Measurements from ENCODE around the gene LEUTX. TPM values are rescaled to one million over a fixed set of nuclear protein-coding genes. Genes with fewer than 3 reads are reported as not detected.
"Not testable (repeated sequence)": the region's sequence is repeated elsewhere in the genome, so short reads cannot be mapped to it uniquely, and the experiment has no call there.

Gene LEUTX
- total RNA-seq, 1 donor from 2014 or later, result not detected

DNA sequence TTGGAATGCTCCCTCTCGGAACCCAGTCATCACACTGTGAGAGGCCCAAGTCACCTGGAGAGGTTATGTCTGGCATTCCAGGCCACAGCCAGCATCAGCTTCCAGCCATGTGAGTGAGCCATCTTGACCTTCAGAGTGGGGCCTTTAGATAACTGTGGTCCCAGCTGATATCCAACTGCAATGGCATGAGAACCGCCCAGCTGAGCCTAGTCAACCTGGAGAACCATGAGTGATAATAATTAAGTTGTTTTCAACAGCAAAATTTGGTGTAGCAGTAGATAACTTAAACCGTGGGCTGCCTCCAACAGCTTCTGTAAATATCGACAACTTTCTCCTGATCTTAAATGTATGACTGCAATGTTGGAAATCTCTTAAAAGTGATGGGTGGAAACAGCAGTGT lies 30.7 kb downstream of the LEUTX start:
- Histone ChIP-seq H3K27me3 (ENCODE audit: low read depth) (no peaks in the 10 kb centered on the region), H3K36me3 (no peaks in the 10 kb centered on the region), H3K4me3 (no peak overlapping the region), H3K9me3 (no peaks in the 10 kb centered on the region), H3K27ac (no peak overlapping the region), H3K4me1 (no peaks in the 10 kb centered on the region)
- intact Hi-C loops (cut with DNase I), result no loop called here
- DNase-seq (no peak), ATAC-seq (no peak)
- TF ChIP-seq, protein P1, sequence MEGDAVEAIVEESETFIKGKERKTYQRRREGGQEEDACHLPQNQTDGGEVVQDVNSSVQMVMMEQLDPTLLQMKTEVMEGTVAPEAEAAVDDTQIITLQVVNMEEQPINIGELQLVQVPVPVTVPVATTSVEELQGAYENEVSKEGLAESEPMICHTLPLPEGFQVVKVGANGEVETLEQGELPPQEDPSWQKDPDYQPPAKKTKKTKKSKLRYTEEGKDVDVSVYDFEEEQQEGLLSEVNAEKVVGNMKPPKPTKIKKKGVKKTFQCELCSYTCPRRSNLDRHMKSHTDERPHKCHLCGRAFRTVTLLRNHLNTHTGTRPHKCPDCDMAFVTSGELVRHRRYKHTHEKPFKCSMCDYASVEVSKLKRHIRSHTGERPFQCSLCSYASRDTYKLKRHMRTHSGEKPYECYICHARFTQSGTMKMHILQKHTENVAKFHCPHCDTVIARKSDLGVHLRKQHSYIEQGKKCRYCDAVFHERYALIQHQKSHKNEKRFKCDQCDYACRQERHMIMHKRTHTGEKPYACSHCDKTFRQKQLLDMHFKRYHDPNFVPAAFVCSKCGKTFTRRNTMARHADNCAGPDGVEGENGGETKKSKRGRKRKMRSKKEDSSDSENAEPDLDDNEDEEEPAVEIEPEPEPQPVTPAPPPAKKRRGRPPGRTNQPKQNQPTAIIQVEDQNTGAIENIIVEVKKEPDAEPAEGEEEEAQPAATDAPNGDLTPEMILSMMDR (IDR thresholded peaks at IDR 0.05), result no peak

DNA sequence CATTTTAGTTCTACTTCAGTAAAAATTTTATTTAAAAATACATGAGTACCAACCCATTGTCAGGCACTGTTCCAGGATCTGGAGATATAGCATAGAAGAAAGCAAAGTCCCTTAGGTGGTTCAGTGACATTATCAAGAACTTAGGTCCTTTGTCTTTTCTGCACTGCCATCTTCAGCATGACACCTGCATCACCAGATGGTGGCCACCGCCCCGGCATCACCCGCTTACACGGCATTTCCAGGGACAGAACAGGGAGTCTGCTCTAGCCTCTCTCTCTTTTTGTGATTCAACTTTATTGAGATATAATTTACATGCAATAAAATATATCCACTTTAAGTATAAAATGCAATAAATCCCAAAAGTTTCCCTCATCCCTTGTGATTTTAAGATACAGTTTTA lies 31.8 kb downstream of the LEUTX start:
- TF ChIP-seq, protein P1 (IDR thresholded peaks at IDR 0.05), result no peak
- DNase-seq (no peak), ATAC-seq (no peak)
- Histone ChIP-seq H3K4me3 (no peak overlapping the region), H3K9me3 (no peaks in the 10 kb centered on the region), H3K4me1 (no peaks in the 10 kb centered on the region), H3K36me3 (no peaks in the 10 kb centered on the region), H3K27ac (no peak overlapping the region), H3K27me3 (ENCODE audit: low read depth) (no peaks in the 10 kb centered on the region)
- intact Hi-C loops (cut with DNase I), result no loop called here

DNA sequence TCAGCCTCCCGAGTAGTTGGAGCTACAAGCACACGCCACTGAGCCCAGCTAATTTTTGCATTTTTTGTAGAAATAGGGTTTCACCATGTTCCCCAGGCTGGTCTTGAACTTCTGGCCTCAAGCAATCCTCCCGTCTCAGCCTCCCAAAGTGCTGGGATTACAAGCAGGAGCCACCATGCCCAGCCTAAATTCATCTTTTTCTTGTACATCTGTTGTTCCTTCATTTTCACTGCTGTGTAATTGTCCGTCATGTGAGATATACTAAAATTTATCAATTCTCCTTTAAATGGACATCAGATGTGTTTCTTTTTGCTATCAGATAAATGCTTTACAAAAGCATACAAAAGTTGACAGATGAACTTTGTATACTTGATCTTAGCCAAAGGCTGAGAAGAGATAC lies 32.4 kb downstream of the LEUTX start:
- TF ChIP-seq, protein P1 (IDR thresholded peaks at IDR 0.05), result no peak
- Histone ChIP-seq H3K27me3 (ENCODE audit: low read depth) (no peaks in the 10 kb centered on the region), H3K9me3 (no peaks in the 10 kb centered on the region), H3K4me1 (no peaks in the 10 kb centered on the region), H3K36me3 (peaks cover 1% of the 10 kb centered on the region), H3K4me3 (no peak overlapping the region), H3K27ac (no peak overlapping the region)
- intact Hi-C loops (cut with DNase I), result no loop called here
- DNase-seq (no peak), ATAC-seq (no peak)

DNA sequence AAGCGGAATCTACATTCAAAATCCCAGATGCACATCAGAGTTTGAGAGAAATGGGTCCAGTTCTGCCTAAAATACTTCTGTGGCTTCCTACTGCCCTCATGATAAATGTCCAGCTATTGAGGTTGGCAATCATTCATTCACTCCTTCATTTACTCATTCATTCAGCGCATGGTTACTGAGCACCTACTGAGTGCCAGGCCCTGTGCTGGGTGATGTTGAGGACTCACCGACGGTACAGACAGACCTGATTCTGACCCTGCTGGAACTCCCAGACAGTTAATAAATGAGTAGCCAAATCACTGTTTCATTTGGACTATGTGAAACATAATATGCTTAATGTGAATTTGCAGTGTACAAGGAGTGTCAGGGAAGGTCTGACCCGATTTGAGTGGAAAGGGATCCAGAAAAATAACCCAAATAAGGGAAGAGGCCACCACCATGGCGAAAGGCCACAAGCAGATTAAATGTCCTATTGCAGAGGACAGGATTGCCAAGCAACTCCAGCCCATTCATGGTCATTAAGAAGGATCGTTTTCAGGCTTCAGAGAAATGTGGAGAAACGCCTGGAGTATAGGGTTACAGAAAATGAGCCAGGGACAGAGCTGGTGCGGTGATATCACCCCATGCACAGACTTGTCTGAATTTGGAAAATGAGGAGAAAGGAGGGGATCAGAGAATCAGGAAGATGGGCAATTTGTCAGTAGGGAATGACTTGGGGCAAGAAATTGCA lies 34.8 kb downstream of the LEUTX start:
- Histone ChIP-seq H3K9me3 (no peaks in the 10 kb centered on the region), H3K27me3 (ENCODE audit: low read depth) (no peaks in the 10 kb centered on the region), H3K27ac (no peak overlapping the region), H3K4me3 (no peak overlapping the region), H3K36me3 (peaks cover 15% of the 10 kb centered on the region), H3K4me1 (no peaks in the 10 kb centered on the region)
- DNase-seq (no peak), ATAC-seq (no peak)
- TF ChIP-seq, protein P1 (IDR thresholded peaks at IDR 0.05), result no peak
- intact Hi-C loops (cut with DNase I), result no loop called here

DNA sequence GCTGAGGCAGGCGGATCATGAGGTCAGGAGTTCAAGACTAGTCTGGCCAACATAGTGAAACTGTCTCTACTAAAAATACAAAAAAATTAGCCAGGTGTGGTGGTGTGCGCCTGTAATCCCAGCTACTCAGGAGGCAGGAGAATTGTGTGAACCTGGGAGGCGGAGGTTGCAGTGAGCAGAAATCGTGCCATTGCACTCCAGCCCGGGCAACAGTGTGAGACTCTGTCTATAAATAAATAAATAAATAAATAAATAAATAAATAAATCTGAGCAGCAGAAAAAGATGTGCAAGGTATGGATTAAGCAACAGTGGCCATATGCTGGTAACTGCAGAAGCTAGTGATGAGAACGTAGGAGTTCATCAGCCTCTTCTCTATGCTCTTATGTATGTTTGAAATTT lies 35.5 kb downstream of the LEUTX start:
- intact Hi-C loops (cut with DNase I); DNase-seq; H3K4me1 ChIP-seq; H3K27ac ChIP-seq; H3K4me3 ChIP-seq; H3K27me3 ChIP-seq (ENCODE audit: low read depth); ATAC-seq; H3K9me3 ChIP-seq: not testable (repeated sequence)
- peaks cover 15% of the 10 kb centered on the region for H3K36me3 ChIP-seq

DNA sequence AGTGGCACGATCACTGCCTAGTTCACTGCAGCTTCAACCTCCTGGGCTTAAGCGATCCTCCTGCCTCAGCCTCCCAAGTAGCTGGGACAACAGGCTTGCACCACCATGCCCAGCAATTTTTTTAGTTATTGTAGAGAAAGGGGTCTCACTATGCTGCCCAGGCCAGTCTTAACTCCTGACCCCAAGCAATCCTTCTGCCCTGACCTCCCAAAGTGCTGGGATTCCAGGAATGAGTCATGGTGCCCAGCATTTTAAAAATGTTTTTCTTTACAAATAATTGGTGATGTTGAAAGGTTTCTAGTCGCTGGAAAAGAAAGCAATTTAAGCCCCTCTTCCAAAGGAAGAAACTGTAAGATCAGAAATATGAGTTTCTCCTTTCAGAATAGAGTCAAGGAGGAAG lies 35.9 kb downstream of the LEUTX start:
- Histone ChIP-seq H3K27ac (no peak overlapping the region), H3K27me3 (ENCODE audit: low read depth) (no peaks in the 10 kb centered on the region), H3K4me1 (no peaks in the 10 kb centered on the region), H3K4me3 (no peak overlapping the region), H3K36me3 (peaks cover 15% of the 10 kb centered on the region), H3K9me3 (no peaks in the 10 kb centered on the region)
- TF ChIP-seq, protein P1 (IDR thresholded peaks at IDR 0.05), result no peak
- intact Hi-C loops (cut with DNase I), result no loop called here
- ATAC-seq (no peak), DNase-seq (no peak)

Data from lower lobe of right lung (tissue), 2 donors.